ENCODE data around the gene ITPKA.

GRCh38 chr15:41486286-41486685 lies 7.4 kb upstream of the ITPKA start:
- TF ChIP-seq, protein P1, sequence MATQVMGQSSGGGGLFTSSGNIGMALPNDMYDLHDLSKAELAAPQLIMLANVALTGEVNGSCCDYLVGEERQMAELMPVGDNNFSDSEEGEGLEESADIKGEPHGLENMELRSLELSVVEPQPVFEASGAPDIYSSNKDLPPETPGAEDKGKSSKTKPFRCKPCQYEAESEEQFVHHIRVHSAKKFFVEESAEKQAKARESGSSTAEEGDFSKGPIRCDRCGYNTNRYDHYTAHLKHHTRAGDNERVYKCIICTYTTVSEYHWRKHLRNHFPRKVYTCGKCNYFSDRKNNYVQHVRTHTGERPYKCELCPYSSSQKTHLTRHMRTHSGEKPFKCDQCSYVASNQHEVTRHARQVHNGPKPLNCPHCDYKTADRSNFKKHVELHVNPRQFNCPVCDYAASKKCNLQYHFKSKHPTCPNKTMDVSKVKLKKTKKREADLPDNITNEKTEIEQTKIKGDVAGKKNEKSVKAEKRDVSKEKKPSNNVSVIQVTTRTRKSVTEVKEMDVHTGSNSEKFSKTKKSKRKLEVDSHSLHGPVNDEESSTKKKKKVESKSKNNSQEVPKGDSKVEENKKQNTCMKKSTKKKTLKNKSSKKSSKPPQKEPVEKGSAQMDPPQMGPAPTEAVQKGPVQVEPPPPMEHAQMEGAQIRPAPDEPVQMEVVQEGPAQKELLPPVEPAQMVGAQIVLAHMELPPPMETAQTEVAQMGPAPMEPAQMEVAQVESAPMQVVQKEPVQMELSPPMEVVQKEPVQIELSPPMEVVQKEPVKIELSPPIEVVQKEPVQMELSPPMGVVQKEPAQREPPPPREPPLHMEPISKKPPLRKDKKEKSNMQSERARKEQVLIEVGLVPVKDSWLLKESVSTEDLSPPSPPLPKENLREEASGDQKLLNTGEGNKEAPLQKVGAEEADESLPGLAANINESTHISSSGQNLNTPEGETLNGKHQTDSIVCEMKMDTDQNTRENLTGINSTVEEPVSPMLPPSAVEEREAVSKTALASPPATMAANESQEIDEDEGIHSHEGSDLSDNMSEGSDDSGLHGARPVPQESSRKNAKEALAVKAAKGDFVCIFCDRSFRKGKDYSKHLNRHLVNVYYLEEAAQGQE (IDR thresholded peaks at IDR 0.05; ENCODE audit: low read depth, low read length) = no peak
- TF ChIP-seq, protein P2, sequence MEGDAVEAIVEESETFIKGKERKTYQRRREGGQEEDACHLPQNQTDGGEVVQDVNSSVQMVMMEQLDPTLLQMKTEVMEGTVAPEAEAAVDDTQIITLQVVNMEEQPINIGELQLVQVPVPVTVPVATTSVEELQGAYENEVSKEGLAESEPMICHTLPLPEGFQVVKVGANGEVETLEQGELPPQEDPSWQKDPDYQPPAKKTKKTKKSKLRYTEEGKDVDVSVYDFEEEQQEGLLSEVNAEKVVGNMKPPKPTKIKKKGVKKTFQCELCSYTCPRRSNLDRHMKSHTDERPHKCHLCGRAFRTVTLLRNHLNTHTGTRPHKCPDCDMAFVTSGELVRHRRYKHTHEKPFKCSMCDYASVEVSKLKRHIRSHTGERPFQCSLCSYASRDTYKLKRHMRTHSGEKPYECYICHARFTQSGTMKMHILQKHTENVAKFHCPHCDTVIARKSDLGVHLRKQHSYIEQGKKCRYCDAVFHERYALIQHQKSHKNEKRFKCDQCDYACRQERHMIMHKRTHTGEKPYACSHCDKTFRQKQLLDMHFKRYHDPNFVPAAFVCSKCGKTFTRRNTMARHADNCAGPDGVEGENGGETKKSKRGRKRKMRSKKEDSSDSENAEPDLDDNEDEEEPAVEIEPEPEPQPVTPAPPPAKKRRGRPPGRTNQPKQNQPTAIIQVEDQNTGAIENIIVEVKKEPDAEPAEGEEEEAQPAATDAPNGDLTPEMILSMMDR (IDR thresholded peaks at IDR 0.05) = no peak
- no peak for TF ChIP-seq FOSL2 (IDR thresholded peaks at IDR 0.05; ENCODE audit: borderline replicate concordance, low read depth)
- TF ChIP-seq, protein P3, sequence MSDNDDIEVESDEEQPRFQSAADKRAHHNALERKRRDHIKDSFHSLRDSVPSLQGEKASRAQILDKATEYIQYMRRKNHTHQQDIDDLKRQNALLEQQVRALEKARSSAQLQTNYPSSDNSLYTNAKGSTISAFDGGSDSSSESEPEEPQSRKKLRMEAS (IDR thresholded peaks at IDR 0.05; ENCODE audit: low read depth) = no peak
- TF ChIP-seq RXRA (IDR thresholded peaks at IDR 0.05; ENCODE audit: borderline replicate concordance, low read depth) = no peak
- TF ChIP-seq RFX5 (IDR thresholded peaks at IDR 0.05; ENCODE audit: low read length) = no peak
- TF ChIP-seq SIN3A (IDR thresholded peaks at IDR 0.05; ENCODE audit: borderline replicate concordance, low read depth, low read length) = no peak
- no peak for TF ChIP-seq USF2 (IDR thresholded peaks at IDR 0.05; ENCODE audit: borderline replicate concordance, low read depth, low read length)
- no peak for TF ChIP-seq RCOR1 (IDR thresholded peaks at IDR 0.05; ENCODE audit: low read length)
- no peak for TF ChIP-seq FOXJ3 (CRISPR knock-in tag; IDR thresholded peaks at IDR 0.05)
- TF ChIP-seq RAD21 (IDR thresholded peaks at IDR 0.05; ENCODE audit: low read length) = no peak
- no peak for TF ChIP-seq POLR2AphosphoS5 (IDR thresholded peaks at IDR 0.05; ENCODE audit: low read depth, low read length)
